ENCODE results near the gene SV2C. TPM values are rescaled to one million over a fixed set of nuclear protein-coding genes. Genes with fewer than 3 reads are reported as not detected.

The SV2C gene
- polyA plus RNA-seq, 2 donors: 0.22 to 0.43 TPM

- Histone ChIP-seq H3K27me3 (ENCODE audit: control insufficient read depth in 1 of 2, insufficient read depth in 2 of 2, low read length in 2 of 2) (no peaks in the 10 kb centered on the region), H3K4me1 (ENCODE audit: control insufficient read depth in 2 of 2, insufficient read depth in 2 of 2, low read length in 1 of 2) (no peaks in the 10 kb centered on the region), H3K4me3 (ENCODE audit: low read depth in 1 of 2, low read length in 2 of 2) (no peak overlapping the region), H3K9me3 (ENCODE audit: control insufficient read depth in 2 of 2, insufficient read depth in 1 of 2, low read depth in 1 of 2, low read length in 1 of 2) (no peaks in the 10 kb centered on the region), H3K27ac (ENCODE audit: low read depth in 2 of 2, low read length in 1 of 2) (no peak overlapping the region), H3K36me3 (ENCODE audit: control insufficient read depth in 2 of 2, insufficient read depth in 2 of 2, low read length in 1 of 2) (no peaks in the 10 kb centered on the region)
- WGBS, 2 donors: 51 to 57% methylated on average over 2 of the region's 2 CpGs
Observed at GRCh38 chr5:76252437-76252836, 169.3 kb downstream of the SV2C start.

- Histone ChIP-seq H3K27me3 (ENCODE audit: control insufficient read depth in 1 of 2, insufficient read depth in 2 of 2, low read length in 2 of 2) (no peaks in the 10 kb centered on the region), H3K9me3 (ENCODE audit: control insufficient read depth in 2 of 2, insufficient read depth in 1 of 2, low read depth in 1 of 2, low read length in 1 of 2) (no peaks in the 10 kb centered on the region), H3K4me3 (ENCODE audit: low read depth in 1 of 2, low read length in 2 of 2) (no peak overlapping the region), H3K4me1 (ENCODE audit: control insufficient read depth in 2 of 2, insufficient read depth in 2 of 2, low read length in 1 of 2) (no peaks in the 10 kb centered on the region), H3K36me3 (ENCODE audit: control insufficient read depth in 2 of 2, insufficient read depth in 2 of 2, low read length in 1 of 2) (no peaks in the 10 kb centered on the region), H3K27ac (ENCODE audit: low read depth in 2 of 2, low read length in 1 of 2) (no peak overlapping the region)
- WGBS, 2 donors: 18 to 22% methylated on average over 8 of the region's 8 CpGs
Observed at GRCh38 chr5:76256116-76256889, 173.1 kb downstream of the SV2C start.

- no peaks in the 10 kb centered on the region for H3K27me3 ChIP-seq (ENCODE audit: control insufficient read depth in 1 of 2, insufficient read depth in 2 of 2, low read length in 2 of 2)
- H3K27ac ChIP-seq (ENCODE audit: low read depth in 2 of 2, low read length in 1 of 2): no peak overlapping the region
- no peak overlapping the region for H3K4me3 ChIP-seq (ENCODE audit: low read depth in 1 of 2, low read length in 2 of 2)
- no peaks in the 10 kb centered on the region for H3K4me1 ChIP-seq (ENCODE audit: control insufficient read depth in 2 of 2, insufficient read depth in 2 of 2, low read length in 1 of 2)
- no peaks in the 10 kb centered on the region for H3K9me3 ChIP-seq (ENCODE audit: control insufficient read depth in 2 of 2, insufficient read depth in 1 of 2, low read depth in 1 of 2, low read length in 1 of 2)
- WGBS, 2 donors: 77 to 78% methylated on average over 6 of the region's 6 CpGs
- no peaks in the 10 kb centered on the region for H3K36me3 ChIP-seq (ENCODE audit: control insufficient read depth in 2 of 2, insufficient read depth in 2 of 2, low read length in 1 of 2)
Observed at GRCh38 chr5:76257225-76257833, 174.1 kb downstream of the SV2C start.

DNA sequence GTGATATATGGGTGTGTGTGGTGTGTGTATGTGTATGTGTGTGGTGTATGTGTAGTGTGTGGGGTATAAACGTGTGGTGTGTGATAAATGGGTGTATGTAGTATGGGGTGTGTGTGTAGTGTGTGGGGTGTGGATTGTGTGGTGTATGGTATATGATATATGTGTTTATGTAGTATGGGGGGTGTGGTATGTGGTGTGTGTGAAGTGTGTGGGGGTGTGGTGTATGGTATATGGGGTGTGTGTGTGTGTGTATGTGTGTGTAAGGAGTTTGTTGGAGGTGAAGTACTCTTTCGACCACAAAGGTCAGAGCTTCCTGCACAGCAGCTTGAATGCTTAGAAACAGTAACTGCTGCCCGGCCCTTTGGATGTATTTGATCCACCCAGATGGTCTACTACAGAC, 174.7 kb downstream of the SV2C start:
- no peaks in the 10 kb centered on the region for H3K27me3 ChIP-seq (ENCODE audit: control insufficient read depth in 1 of 2, insufficient read depth in 2 of 2, low read length in 2 of 2)
- H3K9me3 ChIP-seq (ENCODE audit: control insufficient read depth in 2 of 2, insufficient read depth in 1 of 2, low read depth in 1 of 2, low read length in 1 of 2): no peaks in the 10 kb centered on the region
- WGBS, 2 donors: 72 to 78% methylated on average over 3 of the region's 3 CpGs
- H3K27ac ChIP-seq (ENCODE audit: low read depth in 2 of 2, low read length in 1 of 2): no peak overlapping the region
- no peaks in the 10 kb centered on the region for H3K36me3 ChIP-seq (ENCODE audit: control insufficient read depth in 2 of 2, insufficient read depth in 2 of 2, low read length in 1 of 2)
- H3K4me3 ChIP-seq (ENCODE audit: low read depth in 1 of 2, low read length in 2 of 2): no peak overlapping the region
- no peaks in the 10 kb centered on the region for H3K4me1 ChIP-seq (ENCODE audit: control insufficient read depth in 2 of 2, insufficient read depth in 2 of 2, low read length in 1 of 2)

- H3K4me3 ChIP-seq (ENCODE audit: low read depth in 1 of 2, low read length in 2 of 2): no peak overlapping the region
- no peaks in the 10 kb centered on the region for H3K4me1 ChIP-seq (ENCODE audit: control insufficient read depth in 2 of 2, insufficient read depth in 2 of 2, low read length in 1 of 2)
- no peaks in the 10 kb centered on the region for H3K36me3 ChIP-seq (ENCODE audit: control insufficient read depth in 2 of 2, insufficient read depth in 2 of 2, low read length in 1 of 2)
- no peaks in the 10 kb centered on the region for H3K27me3 ChIP-seq (ENCODE audit: control insufficient read depth in 1 of 2, insufficient read depth in 2 of 2, low read length in 2 of 2)
- no peak overlapping the region for H3K27ac ChIP-seq (ENCODE audit: low read depth in 2 of 2, low read length in 1 of 2)
- H3K9me3 ChIP-seq (ENCODE audit: control insufficient read depth in 2 of 2, insufficient read depth in 1 of 2, low read depth in 1 of 2, low read length in 1 of 2): peaks cover 0 to 4% of the 10 kb centered on the region in 2 donors
- WGBS, 2 donors: 77 to 78% methylated on average over 5 of the region's 5 CpGs
Observed at GRCh38 chr5:76264681-76265080, 181.5 kb downstream of the SV2C start.

- Histone ChIP-seq H3K27me3 (ENCODE audit: control insufficient read depth in 1 of 2, insufficient read depth in 2 of 2, low read length in 2 of 2) (no peaks in the 10 kb centered on the region), H3K4me1 (ENCODE audit: control insufficient read depth in 2 of 2, insufficient read depth in 2 of 2, low read length in 1 of 2) (no peaks in the 10 kb centered on the region), H3K9me3 (ENCODE audit: control insufficient read depth in 2 of 2, insufficient read depth in 1 of 2, low read depth in 1 of 2, low read length in 1 of 2) (peaks cover 0 to 4% of the 10 kb centered on the region in 2 donors), H3K27ac (ENCODE audit: low read depth in 2 of 2, low read length in 1 of 2) (no peak overlapping the region), H3K36me3 (ENCODE audit: control insufficient read depth in 2 of 2, insufficient read depth in 2 of 2, low read length in 1 of 2) (no peaks in the 10 kb centered on the region), H3K4me3 (ENCODE audit: low read depth in 1 of 2, low read length in 2 of 2) (no peak overlapping the region)
- WGBS, 2 donors: 59% methylated on average over 10 of the region's 10 CpGs
Observed at GRCh38 chr5:76269259-76269931, 186.2 kb downstream of the SV2C start.

- Histone ChIP-seq H3K27ac (ENCODE audit: low read depth in 2 of 2, low read length in 1 of 2) (no peak overlapping the region), H3K9me3 (ENCODE audit: control insufficient read depth in 2 of 2, insufficient read depth in 1 of 2, low read depth in 1 of 2, low read length in 1 of 2) (no peaks in the 10 kb centered on the region), H3K4me3 (ENCODE audit: low read depth in 1 of 2, low read length in 2 of 2) (no peak overlapping the region), H3K27me3 (ENCODE audit: control insufficient read depth in 1 of 2, insufficient read depth in 2 of 2, low read length in 2 of 2) (no peaks in the 10 kb centered on the region), H3K36me3 (ENCODE audit: control insufficient read depth in 2 of 2, insufficient read depth in 2 of 2, low read length in 1 of 2) (no peaks in the 10 kb centered on the region), H3K4me1 (ENCODE audit: control insufficient read depth in 2 of 2, insufficient read depth in 2 of 2, low read length in 1 of 2) (no peaks in the 10 kb centered on the region)
- 0 to 7% methylated on average over 1 of the region's 1 CpG for WGBS, 2 donors
Observed at GRCh38 chr5:76269932-76270610, 186.9 kb downstream of the SV2C start.

- Histone ChIP-seq H3K27me3 (ENCODE audit: control insufficient read depth in 1 of 2, insufficient read depth in 2 of 2, low read length in 2 of 2) (no peaks in the 10 kb centered on the region), H3K9me3 (ENCODE audit: control insufficient read depth in 2 of 2, insufficient read depth in 1 of 2, low read depth in 1 of 2, low read length in 1 of 2) (no peaks in the 10 kb centered on the region), H3K4me3 (ENCODE audit: low read depth in 1 of 2, low read length in 2 of 2) (no peak overlapping the region), H3K27ac (ENCODE audit: low read depth in 2 of 2, low read length in 1 of 2) (no peak overlapping the region), H3K4me1 (ENCODE audit: control insufficient read depth in 2 of 2, insufficient read depth in 2 of 2, low read length in 1 of 2) (no peaks in the 10 kb centered on the region), H3K36me3 (ENCODE audit: control insufficient read depth in 2 of 2, insufficient read depth in 2 of 2, low read length in 1 of 2) (no peaks in the 10 kb centered on the region)
Observed at GRCh38 chr5:76271836-76272235, 188.7 kb downstream of the SV2C start.

- no peak overlapping the region for H3K4me3 ChIP-seq (ENCODE audit: low read depth in 1 of 2, low read length in 2 of 2)
- H3K36me3 ChIP-seq (ENCODE audit: control insufficient read depth in 2 of 2, insufficient read depth in 2 of 2, low read length in 1 of 2): no peaks in the 10 kb centered on the region
- WGBS, 2 donors: 44 to 56% methylated on average over 8 of the region's 8 CpGs
- no peak overlapping the region for H3K27ac ChIP-seq (ENCODE audit: low read depth in 2 of 2, low read length in 1 of 2)
- no peaks in the 10 kb centered on the region for H3K27me3 ChIP-seq (ENCODE audit: control insufficient read depth in 1 of 2, insufficient read depth in 2 of 2, low read length in 2 of 2)
- H3K9me3 ChIP-seq (ENCODE audit: control insufficient read depth in 2 of 2, insufficient read depth in 1 of 2, low read depth in 1 of 2, low read length in 1 of 2): no peaks in the 10 kb centered on the region
- H3K4me1 ChIP-seq (ENCODE audit: control insufficient read depth in 2 of 2, insufficient read depth in 2 of 2, low read length in 1 of 2): no peaks in the 10 kb centered on the region
Observed at GRCh38 chr5:76273206-76273885, 190.2 kb downstream of the SV2C start.
